Endometrium (tissue), 2 donors: ENCODE measurements around the gene CHTF18.
"Not testable (repeated sequence)": the region's sequence is repeated elsewhere in the genome, so short reads cannot be mapped to it uniquely, and the experiment has no call there.

ENCODE experiments used
- FAIRE-seq: peaks from 2 replicates; lab custom pipeline; 2012; peaks lifted over from hg19 to GRCh38; lab: Jason Lieb, UNC
- donor health status: control.
- donor health status: control.

The CHTF18 gene

DNA sequence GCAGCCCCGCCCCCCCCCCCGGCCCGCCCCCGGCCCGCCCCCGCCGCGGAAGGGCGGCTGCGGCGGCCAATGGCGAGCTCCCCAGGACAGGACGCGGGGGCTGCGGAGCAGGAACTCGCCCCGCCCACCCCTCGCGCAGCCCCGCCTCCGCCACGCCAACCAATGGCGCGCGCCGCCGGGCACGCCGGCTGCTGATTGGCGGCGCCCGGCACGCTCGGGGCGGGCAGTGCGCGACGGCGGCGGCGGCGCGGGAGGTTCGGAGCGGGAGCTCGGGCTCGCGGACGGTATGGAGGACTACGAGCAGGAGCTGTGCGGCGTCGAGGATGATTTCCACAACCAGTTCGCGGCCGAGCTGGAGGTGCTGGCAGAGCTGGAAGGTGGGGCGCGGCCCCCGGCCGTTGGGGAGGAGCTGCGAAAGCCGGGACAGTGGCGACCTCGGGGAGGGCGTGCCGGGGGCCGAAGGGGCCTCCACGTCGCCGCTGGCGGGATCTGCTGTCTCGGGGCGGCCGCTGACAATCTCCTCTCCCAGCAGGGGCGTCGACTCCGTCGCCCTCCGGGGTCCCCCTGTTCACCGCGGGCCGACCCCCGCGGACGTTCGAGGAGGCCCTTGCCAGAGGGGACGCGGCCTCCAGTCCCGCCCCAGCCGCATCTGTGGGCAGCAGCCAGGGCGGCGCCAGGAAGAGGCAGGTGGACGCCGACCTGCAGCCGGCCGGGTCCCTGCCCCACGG lies at the start of gene CHTF18:
Gene CHTF18, plus strand, starts transcription at position 222 of the 728 bp plus-strand sequence. Its CDS starts 65 bp downstream, at position 287.
- no peak for FAIRE-seq

DNA sequence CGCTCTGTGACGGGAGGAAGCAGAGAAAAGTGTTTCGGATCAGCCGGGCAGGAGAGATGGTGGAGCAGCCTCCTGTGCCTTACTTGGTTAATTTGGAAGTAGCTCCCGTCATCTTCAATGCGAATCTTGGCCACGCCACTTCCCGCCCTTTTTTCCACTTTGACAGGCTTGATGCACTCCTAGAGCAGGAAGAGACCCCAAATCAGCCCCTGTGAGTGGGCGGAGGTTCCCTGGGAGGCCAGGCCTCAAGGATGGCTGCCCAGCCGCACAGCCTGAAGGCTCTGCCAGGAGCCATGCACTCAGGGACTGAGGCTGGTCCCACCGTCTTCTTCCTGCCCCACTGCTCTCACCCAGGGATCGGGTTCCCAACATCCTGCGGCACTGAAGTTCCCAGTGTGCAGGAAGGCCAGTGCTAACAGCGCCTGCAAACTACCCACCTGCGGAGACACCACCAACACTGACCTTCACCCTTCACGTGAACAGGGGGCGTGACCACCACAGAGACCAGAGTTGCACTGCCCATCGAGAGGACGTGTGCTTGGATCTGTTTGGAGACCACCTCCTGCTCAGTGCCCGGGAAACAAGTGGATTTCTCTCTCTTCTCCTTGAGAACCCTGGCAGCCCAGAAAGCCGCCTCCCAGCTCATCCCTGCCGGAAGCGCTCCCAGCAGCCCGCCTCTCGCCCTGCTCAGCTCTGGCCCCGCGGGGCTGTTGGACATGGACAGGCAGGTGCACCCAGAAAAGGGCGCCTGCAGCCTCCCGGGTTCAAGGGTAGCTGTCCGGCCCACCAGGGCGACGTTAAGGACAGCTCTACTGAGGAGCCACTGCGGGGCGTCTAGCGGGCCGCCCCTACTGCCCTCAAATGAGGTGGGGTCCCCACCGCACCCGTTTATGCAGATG lies 48.6 kb upstream of the CHTF18 start:
- no peak for FAIRE-seq

DNA sequence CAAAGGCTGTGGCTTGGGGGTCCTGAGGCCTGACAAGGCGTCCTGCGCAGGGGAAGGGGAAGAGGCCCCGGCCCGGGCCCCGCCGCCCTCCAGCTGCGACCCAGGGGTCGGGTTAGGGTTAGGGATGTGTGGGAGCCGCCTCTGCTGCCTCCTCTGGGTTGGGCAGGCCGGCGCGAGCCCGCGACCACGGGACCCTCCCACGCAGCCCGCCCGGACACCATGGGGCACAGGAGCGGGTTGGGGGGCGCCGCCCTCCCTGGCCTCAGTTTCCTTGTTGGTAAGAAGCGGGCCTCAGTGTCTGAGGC lies 48.0 kb upstream of the CHTF18 start:
- FAIRE-seq, result no peak

DNA sequence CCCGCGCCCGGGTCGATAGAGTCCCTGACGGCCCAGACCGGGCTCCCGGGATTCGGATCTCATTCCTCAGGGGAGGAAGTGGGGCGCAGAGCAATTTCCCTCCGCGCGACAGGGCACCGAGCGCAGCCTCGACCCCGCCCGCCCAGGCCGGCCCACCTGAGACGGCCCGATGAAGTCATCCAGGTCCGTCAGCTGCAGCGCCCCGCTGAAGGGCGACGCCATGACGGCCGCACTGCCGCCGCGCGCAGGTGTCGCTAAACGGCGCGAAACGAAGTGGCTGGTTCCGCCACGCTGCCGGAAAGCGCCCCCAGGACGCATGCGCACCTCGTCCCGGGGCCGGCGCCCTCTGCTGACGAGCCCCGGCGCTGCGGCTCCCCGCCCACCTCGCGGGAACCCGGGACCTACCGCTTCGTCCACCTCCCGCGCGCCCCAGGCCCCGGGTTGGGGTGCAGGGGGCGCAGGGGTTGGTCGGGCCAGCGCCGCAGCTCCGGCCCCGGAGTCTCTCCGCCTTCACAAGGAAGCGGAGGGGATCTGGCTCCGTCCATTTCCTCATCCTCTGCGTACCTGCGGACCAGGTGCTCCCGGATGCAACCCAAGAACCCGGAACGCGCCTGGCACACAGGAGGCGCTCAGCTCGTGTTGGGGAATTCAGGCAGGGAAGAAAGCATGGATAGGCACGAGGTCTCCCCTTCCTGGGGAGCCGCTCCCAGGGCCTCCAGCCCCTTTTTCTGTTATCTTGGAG lies 47.5 kb upstream of the CHTF18 start, which contains the start of gene CIAO3:
Gene CIAO3, minus strand, starts transcription at position 234 of the 742 bp plus-strand sequence. Its CDS starts 12 bp downstream, at position 222.
- no peak for FAIRE-seq

DNA sequence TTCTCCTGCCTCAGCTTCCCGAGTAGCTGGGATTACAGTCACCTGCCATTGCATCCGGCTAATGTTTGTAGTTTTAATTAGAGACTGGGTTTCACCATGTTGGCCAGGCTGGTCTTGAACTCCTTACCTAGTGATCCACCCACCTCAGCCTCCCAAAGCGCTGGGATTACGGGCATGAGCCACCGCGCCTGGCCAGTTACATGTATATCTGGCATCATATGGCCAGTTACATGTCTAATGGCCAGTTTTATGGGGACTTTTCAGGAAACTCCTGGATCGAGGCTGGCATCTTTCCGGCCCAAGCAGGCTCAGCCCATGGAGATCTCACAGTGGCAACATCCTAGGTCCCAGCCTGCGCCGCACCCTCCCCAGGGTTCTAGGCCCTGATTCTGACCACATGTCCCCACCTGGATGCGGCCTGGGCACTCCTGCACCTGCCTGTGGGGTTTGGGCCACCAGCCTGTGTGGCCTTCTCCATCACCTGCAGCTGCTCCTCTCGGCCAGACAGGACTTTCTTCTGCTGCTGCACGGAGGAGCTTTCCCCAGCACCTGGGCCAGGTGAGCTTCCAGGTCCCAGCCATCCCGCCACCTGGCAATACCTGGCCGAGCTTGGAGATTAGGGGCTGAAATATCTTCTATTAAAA lies 46.3 kb upstream of the CHTF18 start:
- no peak for FAIRE-seq

DNA sequence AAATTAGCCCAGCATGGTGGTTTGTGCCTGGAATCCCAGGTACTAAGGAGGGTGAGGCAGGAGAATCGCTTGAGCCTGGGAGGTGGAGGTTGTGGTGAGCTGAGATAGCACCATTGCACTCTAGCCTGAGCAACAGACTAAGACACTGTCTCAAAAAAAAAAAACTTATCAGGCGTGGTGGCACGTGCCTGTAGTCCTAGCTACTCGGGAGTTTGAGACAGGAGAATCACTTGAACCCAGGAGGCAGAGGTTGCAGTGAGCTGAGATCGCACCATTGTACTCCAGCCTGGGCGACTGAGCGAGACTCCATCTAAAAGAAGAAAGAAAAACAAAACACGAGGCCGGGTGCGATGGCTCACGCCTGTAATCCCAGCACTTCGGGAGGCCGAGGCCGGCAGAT lies 45.5 kb upstream of the CHTF18 start:
- not testable (repeated sequence) for FAIRE-seq

DNA sequence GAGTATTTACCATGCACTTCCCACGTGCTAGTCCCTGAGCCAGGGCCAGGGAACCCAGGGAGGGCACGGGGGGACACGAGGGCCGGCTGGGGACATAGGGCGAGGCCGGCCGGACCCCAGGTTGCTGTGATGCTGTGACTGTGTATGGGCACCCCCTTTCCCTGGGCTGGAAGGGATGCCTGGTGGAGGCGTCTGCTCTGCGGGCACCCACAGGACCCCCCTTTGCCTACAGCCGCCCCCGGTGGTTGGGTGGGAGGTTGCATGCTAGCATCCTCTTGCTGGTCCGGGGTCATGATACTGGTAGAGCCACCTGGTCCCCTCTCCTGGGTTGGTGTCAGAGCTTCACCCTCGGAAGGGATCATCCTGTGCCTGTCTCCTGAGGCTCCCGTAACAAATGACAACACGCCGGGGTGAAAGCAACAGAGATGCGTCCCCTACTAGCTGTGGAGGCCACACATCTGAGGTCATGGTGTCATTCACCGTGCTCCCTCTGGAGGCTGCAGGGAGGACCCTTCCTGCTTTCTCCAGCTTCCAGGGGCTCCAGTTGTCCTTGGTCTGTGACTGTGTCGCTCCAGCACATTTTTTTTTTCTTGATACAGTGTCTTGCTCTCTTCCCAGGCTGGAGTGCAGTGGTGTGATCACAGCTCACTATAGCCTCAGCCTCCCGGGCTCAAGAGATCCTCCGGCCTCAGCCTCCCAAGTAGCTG lies 44.5 kb upstream of the CHTF18 start:
- FAIRE-seq, result no peak

DNA sequence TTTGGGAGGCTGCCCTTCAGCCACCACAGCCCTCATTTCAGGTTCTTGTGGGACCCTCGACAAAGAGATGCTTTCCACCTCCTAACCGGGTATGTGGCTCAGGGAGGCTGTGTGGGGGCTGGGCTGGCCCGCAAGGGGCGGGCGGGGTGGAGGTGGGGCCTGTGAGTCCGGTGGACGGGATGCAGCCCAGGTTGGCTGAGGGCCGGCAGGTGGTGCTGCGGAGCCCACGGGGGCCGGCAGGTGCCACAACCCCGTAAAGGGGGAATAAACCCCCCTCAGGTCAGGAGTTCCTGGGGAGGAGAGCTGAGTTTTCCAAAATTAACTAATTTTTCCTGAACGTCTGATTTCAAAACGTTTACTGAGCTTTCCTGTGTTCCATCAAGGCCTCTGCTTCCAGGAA lies 42.7 kb upstream of the CHTF18 start:
- no peak for FAIRE-seq

DNA sequence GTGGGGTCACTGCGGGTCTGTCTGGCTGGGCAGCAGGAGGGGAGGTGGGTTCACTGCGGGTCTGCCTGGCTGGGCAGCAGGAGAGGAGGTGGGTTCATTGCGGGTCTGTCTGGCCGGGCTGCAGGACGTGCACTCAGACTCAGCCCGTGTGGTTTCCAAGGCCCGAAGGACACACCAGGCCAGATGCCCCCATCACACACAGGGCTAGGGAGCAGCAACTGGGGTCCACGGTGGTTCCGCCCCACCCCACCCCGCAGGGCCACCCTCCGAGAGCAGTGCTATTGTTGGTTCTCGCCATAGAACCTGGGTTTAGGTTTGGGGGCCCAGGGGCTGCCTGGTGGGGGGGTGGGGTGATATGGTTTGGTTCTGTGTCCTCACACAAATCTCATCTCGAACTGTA lies 41.8 kb upstream of the CHTF18 start:
- no peak for FAIRE-seq

DNA sequence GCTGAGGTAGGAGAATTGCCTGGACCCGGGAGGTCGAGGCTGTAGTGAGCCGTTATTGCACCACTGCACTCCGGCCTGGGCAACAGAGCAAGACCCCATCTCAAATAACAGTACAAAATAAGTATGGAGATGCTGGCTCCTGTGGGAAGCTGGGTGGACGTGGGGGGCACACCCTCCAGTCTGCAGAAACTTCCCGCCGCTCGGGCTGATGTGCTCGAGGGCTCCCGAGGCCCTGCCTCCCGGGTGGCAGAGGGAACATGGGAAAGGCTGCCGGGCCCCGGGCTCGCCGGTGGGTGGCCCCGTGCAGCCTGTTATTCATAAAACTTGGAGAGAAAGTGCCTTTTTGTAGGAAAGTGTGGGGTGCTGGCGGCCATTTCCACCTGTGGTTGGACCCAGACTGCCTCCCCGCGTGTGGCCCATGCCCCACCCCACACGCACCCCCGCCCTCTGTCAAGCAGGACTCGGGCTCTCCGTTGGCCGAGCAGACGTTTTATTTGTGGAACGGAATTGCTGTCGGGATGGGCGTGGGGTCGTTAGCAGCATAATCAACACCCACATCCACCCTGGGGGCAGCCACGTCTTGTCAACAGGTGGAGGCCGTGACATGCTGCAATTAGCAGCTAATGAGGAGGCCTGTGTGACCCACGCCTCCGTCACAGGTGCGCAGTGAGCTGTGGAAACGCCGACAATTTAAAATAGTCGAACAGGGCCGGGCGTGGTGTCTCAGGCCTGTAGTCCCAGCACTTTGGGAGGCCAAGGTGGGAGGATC lies 40.3 kb upstream of the CHTF18 start:
- FAIRE-seq, result no peak

DNA sequence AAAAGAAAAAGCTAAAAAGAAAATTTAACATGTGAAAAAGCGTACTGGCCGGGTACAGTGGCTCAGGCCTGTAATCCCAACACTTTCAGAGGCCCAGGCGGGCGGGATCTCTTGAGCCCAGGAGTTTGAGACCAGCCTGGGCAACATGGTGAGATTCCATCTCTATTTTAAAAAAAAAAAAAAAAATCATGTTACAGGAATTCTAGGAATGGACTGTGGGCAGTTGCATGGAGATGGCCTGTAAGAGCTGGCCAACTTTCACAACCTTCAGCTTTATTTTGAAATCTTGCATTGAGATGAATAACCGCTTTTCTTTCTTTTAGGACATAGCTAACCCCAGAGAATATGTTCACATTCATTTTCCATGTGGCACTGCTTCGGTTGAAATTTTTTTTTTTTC lies 39.4 kb upstream of the CHTF18 start:
- FAIRE-seq, result no peak

DNA sequence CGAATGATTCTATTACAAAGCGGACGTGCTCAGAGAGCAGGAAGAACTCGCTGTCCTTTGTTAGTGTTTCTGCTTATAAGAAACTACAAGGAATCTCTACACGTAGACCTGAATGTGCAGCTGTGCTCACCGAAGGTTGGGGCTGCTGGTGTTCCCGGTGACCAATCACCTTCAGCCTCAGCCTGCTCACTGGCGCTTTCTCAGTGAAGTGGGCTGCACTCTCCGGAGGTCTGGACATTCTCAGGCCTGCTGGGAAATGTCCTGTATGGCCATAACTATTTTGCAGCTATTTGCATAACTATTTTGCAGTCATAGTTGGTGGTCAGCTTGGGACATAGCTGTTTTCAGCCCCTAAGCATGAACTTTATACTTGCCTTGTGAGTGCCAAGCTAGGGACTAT lies 37.9 kb upstream of the CHTF18 start:
- FAIRE-seq, result no peak

DNA sequence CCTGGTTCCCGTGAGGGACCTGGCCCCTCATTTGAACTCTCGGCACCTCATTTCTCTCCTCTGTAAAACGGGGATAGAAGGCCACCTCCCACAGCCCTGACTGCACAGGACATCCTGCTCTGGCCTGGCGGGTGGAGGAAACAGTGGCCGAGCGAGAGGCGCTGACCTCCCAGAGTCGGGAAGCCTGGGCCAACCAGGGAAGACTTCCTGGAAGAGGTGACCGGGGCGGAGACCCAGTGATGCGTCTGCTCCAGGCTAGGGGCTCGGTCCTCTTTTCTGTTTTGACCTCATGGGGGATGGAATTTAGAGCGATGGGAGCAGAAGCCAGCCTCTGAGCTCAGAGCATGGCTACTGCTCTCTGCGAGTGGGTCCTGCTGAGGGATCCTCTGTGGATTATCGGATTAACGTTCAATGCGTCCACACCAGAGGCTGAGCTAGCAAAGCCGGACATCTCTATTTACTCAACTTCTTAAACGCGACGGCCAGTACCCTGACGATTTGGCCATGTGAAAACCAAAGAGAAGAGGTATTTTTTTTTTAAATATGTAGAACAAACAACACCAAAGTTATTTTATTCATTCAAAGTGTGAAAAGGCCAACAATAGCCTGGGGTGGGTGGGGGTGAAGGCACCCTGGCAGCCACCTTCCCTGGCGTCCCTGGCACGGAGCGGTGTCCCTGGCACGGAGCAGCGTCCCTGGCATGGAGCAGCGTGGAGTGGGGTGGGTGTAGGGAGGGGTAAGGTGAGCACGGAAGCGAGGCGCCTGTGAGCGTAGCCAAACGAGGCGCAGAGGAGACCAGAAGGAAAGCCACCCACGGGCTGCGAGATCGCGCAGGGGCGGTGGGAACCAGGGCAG lies 37.0 kb upstream of the CHTF18 start:
- no peak for FAIRE-seq

DNA sequence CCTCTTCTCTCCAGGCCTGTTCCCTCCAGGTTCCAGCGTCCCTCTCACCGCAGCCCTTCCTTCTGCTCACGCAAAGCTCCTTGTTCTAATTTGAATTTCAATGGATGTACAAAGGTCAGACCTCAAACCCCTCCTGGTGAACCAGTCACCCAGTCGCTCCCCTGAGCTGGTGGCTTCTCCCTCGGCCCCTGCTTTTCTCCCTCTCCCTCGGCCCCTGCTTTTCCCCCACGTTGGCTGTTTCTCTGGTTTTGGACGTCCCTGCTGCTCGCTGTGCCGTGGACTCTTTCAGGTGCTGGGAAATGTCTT lies 36.5 kb upstream of the CHTF18 start:
- no peak for FAIRE-seq

DNA sequence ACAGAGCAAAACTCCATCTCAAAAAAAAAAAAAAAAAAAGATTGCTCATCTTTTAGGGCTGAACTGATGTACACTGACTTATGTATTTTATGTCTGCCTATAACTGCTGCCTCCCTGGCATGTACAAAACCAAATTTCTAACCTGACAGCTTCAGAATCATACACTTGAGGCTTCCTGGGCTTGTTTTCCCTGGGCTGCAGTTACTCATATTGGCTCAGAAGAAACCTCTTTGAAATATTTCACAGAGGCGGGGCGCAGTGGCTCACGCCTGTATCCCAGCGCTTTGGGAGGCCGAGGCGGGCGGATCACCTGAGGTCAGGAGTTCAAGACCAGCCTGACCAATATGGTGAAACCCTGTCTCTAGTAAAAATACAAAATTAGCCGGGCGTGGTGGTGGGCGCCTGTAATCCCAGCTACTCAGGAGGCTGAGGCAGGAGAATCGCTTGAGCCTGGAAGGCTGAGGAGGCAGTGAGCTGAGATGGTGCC lies 34.3 kb upstream of the CHTF18 start:
- FAIRE-seq, result not testable (repeated sequence)

DNA sequence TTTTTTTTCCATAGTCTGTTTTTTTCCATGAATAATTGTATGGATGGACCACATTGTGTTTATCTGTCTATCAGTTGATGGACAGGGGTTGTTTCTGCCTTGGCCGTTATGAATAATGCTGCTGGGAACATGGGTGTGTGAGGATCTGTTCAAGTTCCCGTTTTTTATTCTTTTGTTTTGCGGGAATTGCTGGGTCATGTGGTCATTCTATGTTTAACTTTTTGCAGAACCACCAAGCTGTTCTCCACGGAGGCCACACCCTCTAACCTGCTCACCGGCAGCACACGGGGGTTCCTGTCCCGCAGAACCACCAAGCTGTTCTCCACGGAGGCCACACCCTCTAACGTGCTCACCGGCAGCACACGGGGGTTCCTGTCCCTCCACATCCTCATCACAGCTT lies 33.8 kb upstream of the CHTF18 start:
- FAIRE-seq, result no peak

DNA sequence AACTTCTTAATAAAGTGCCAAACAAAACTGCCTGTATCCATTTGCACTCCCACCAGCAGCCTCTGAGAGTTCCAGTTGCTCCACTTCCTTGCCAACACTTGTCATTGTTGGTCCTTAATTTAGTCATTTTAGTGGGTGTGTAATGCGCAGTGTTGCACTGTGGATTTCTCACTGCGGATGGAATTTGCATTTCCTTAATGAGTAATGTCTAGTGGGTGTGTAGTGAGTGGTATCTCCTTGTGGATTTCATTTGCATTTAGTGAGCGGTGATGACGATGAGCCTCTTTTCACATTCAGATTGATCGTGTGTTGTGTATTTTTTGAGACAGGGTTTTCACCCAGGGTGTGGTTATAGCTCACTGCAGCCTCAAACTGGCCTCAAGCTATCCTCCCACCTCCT lies 32.0 kb upstream of the CHTF18 start:
- no peak for FAIRE-seq

DNA sequence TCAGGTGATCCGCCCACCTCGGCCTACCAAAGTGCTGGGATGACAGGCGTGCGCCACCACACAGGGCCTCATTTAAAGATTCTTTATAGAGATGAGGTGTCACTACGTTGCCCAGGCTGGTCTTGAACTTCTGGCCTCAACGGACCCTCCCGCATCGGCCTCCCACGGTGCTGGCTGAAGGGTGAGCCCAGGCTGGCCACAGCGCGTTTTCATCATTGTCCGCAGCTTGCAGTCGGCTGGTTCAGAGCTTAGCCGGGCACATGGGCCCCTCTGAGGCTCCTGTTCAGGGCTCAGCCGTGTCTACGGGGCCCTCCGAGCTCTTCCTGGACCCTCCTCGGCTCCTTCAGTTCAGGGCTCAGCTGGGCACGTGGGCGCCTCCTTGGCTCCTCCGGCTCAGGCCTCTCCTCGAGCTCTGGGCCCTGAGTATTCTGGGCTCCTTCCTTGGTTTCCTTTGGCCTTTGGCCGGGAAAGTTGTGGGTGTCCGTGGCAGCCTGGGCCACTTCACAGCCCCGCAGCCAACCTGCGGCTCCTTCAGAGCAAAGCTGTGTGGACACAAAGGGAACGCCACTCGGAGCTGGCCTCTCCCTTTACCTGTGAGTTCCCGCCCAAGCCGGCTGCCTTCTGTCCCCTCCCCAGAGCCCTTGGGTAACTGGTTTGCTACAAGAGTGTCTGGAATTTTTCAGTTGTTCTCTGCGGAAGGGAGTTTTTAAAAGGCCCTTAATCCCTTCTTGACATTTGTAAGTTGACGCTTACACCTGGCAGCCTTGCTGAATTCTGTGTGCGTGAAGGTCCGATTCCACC lies 29.1 kb upstream of the CHTF18 start:
- FAIRE-seq, result no peak

DNA sequence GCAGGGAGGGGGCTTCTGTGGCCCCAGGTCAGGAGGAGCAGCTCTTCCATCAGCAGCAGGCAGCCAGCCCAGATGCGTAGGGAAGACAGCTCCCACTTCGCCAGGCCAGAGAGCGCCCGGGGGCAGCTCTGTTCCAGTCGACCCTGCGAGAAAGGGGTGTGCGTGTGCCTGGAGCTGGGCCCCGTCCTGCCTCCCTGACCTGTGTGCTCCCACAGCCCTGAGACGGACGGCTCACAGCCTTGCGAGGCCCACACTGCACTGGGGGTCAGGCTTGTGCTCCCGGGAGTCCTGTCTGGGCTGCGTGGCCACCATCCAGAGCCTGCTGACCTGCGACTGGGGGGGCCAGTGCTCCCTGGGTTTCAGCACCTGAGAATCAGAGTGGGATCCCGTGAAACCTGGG lies 28.4 kb upstream of the CHTF18 start:
- no peak for FAIRE-seq
